Natural killer cell treated with Interleukin-12 subunit alpha and Interleukin-12 subunit beta and Interleukin-15 and Interleukin-18, amount 100 ng/mL, for 72 hours (primary cell): ENCODE measurements around the gene POLG. TPM values are rescaled to one million over a fixed set of nuclear protein-coding genes. Genes with fewer than 3 reads are reported as not detected.

Source experiments
- ATAC-seq, 2 donors: fragments of 150-1000 bp; cut with Tn5 transposase in 1 of 2; sonication (Bioruptor Pico), chemical (Tn5 transposase) in 1 of 2; 2 replicates each; pipeline ENCODE4 v1.10.0; 2021
- DNase-seq: peaks from one replicate; pipeline ENCODE4 v3.0.0; 2022; ENCODE audit warnings: low spot score
- H3K27ac Mint-ChIP-seq, 2 donors: 1 replicate in 1 of 2; 2 replicates in 1 of 2; pipeline ENCODE4 v1.8.0; 2022; ENCODE audit warnings: mixed read lengths in 2 of 2, mild to moderate bottlenecking in 1 of 2, moderate library complexity in 1 of 2
- H3K27me3 Mint-ChIP-seq, 2 donors: 1 replicate in 1 of 2; 2 replicates in 1 of 2; pipeline ENCODE4 v1.8.0; 2022; ENCODE audit warnings: mixed read lengths in 2 of 2
- H3K36me3 Mint-ChIP-seq: one replicate; pipeline ENCODE4 v1.8.0; 2022; ENCODE audit warnings: mixed read lengths
- H3K4me1 Mint-ChIP-seq, 2 donors: 1 replicate in 1 of 2; 2 replicates in 1 of 2; pipeline ENCODE4 v1.8.0; 2022; ENCODE audit warnings: low read depth in 2 of 2, mixed read lengths in 2 of 2, mild to moderate bottlenecking in 1 of 2
- H3K4me3 Mint-ChIP-seq: one replicate; pipeline ENCODE4 v1.8.0; 2022; ENCODE audit warnings: mixed read lengths
- H3K9me3 Mint-ChIP-seq: 2 replicates; pipeline ENCODE4 v1.8.0; 2022; ENCODE audit warnings: mixed read lengths
- total RNA-seq, 2 donors: library from RNA; stranded (reverse); gene quantifications; one replicate each; pipeline ENCODE4 v1.2.3, GENCODE V29; 2022

POLG gene
- total RNA-seq, 2 donors from 2014 or later = 169 to 184 TPM

DNA sequence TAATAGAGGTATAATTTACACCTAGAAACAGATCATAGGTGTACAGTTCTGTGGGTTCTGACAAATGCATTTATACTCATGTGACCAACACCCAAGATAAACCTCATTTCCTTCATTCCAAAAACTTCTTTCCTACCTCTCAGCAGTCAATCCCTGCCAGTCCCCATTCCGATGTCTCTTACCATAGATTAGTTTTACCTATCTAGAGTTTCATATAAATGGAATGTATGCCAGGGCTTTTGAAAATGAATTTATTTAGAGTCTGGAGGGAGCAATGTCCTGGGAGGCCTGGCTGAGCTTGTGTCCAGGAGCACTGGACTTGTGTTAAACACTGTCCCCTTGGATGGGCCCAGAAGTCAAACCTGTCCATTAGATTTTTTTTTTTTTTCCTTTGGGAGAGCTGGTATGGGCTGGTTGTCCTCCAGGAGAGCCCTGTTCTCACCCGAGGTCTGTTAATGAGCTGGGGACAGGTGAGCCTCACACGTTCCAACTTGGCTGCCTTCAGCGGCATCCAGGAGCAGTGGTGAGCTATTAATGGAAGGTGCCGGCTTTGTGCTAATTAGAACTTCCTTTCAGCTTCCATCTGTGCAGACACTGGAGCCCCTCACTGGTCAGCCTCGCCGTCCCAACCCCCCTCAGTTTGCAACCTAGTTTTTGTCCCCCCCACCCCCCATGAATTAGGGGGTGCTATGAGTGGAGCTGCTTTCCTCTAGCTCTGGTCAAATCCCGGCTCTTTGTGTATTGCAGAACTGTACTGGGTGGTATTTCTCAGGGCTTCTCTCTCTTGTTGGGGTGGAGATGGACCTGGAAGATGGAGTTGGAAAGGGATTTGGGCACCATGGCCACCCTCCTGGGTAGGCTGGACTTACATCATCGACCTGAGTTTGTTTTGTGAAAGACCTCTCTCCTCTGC is 40.7 kb upstream of the POLG start:
- DNase-seq (no peak), ATAC-seq (no peak)
- H3K4me1 Mint-ChIP-seq = peaks cover 0 to 7% of the 10 kb centered on the region in 2 donors
- no peak overlapping the region for H3K4me3 Mint-ChIP-seq
- no peaks in the 10 kb centered on the region for H3K36me3 Mint-ChIP-seq
- H3K27ac Mint-ChIP-seq = no peak overlapping the region
- peaks cover 29 to 53% of the 10 kb centered on the region in 2 donors for H3K27me3 Mint-ChIP-seq
- H3K9me3 Mint-ChIP-seq = no peaks in the 10 kb centered on the region

DNA sequence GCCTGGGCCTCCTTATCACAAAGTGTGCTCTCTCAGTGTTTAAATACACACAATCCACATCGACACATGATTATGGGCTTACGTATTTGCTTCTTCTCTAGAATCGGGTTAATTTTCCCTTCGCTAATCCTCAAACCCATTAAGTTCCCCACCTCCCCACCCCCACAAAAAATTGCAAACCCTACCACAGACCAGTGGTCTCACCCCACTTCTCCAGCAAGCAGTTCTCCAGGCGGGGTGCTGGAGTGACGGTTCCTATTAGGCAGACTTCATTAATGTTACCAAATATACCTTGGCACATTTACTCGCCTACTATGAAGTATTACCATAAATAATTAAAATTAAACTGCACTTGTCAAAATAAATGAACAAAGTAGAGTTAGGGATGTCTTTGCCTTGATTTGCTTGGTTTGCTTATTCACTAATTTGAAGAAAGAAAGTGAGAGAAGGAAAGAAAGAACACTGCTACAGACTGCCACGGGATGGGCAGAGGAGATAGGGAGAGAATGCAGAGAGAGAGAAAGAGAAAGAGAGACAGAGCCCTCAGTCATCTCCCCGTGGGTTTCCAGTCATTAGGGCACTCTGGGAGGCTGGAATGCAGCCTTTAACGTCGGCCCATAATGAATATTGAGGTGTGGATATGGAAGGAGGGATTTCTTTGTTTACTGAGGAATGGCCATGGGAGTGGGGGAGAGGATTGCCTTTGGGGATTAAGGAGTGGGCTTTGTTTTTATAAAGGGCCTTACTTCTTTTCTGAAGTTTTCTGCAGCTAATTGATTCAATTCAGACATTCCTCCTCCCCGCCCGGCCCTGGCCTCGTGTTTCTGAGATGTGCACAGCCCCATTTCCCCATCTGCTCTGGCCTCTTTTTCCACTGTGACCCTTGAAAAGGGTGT is 39.7 kb upstream of the POLG start:
- Mint-ChIP-seq H3K27me3 (peaks cover 34 to 60% of the 10 kb centered on the region in 2 donors), H3K4me1 (peaks cover 0 to 7% of the 10 kb centered on the region in 2 donors), H3K27ac (no peak overlapping the region), H3K4me3 (no peak overlapping the region), H3K9me3 (no peaks in the 10 kb centered on the region), H3K36me3 (no peaks in the 10 kb centered on the region)
- no peak for DNase-seq
- no peak for ATAC-seq

DNA sequence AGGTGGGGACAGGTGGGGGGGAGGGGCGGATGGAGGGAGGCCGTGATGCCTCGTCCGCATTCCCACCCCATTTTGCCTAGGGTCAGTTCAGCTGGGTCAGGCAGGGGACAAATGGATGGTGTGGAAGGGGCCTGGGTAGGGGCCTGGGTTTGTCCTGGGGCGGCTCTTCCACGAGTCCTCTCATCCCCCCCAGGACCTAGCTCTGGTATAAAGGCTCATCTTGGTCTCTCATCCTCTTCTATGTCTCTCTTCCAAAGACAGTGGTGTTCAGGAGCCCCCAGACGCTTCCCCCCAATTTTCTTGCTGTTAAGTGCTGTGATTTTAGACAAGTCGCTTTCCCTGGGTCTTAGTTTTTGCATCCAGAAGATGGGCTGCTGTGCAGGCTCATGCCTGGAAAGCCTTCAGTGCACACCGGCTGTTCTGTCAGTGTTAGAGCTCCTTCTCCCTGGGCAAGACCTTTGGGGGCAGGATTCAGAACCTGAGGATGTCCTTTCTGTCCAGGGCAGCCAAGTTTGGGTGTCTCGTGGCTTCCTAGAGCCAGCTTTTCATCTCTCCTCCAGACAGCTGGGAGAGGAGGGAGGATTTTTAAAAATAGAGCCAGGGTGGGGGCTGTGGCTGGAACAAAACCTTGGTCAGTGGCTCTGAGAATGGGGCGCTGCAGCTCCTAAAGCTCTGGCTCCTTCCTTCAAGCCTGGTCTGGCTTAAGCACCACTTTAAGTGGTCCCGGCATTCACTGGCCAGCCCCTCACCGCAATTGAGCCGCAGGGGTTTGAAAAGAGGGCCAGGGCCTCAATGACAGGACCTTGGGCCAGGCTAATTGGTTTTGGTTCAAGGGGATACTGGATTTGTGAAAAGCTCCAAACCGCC is 37.7 kb upstream of the POLG start:
- no peaks in the 10 kb centered on the region for H3K36me3 Mint-ChIP-seq
- H3K4me1 Mint-ChIP-seq = peaks cover under 1% of the 10 kb centered on the region in 2 donors
- no peaks in the 10 kb centered on the region for H3K9me3 Mint-ChIP-seq
- H3K4me3 Mint-ChIP-seq = no peak overlapping the region
- peak overlapping the region in 1 of 2 donors; percentile 14 for H3K27ac Mint-ChIP-seq
- ATAC-seq (no peak), DNase-seq (no peak)
- H3K27me3 Mint-ChIP-seq = peaks cover 37 to 64% of the 10 kb centered on the region in 2 donors

DNA sequence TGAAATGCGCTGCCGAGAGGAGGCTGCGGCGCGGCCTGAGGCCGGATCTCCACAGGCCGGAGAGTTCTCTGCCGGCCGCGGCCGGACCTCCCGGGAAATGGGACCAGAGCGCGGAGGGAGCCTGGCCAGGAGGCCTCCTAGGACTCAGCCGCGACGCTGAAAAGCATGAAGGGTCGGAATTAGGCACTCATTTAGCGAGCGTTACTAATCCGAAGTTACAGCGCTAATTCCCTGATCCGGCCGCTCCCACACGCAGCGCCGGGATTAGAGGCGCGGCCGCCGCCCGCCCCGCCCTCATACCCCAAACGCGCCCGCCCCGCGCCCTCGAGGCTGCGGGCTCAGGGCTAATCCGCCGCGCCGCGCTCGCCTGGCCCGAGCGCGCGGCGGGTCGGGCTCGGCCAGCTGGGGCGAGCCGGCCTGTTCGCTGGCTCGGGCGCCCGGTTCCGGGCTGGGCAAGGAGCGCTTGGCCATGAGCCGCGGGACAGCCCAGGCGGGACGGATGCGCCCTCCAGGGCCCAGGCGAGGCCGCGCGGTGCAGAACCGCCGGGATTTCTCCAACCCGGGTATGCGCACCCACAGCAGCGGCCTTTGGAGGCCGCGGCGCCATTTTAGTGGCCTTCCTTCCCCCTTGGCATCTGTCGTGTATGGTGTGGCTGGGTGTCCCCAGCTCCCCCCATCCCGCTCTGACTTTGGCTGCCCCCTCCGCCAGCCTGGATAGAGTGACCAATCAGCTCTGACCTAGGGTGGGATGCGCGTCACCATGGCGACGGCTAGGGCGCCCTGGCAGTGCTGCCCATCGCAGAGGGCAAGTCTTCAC is 36.8 kb upstream of the POLG start:
- peaks cover 4 to 7% of the 10 kb centered on the region in 2 donors for H3K4me1 Mint-ChIP-seq
- peaks cover 37 to 64% of the 10 kb centered on the region in 2 donors for H3K27me3 Mint-ChIP-seq
- H3K27ac Mint-ChIP-seq = no peak overlapping the region
- no peaks in the 10 kb centered on the region for H3K9me3 Mint-ChIP-seq
- DNase-seq = no peak
- ATAC-seq = no peak
- no peak overlapping the region for H3K4me3 Mint-ChIP-seq
- no peaks in the 10 kb centered on the region for H3K36me3 Mint-ChIP-seq

DNA sequence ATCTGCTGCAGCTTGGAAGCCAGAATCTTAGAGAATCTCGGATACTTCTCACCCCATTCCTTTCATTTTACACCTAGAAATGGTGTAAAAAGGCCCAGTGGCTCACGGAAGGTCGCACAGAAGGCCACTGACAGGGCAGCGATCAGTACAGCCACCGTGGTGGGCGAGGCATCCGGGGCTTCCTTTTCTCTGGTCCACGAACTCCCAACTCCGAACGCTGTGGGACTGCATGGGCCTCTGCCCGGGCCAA is 36.3 kb upstream of the POLG start:
- H3K27ac Mint-ChIP-seq = no peak overlapping the region
- ATAC-seq (no peak), DNase-seq (no peak)
- peaks cover 36 to 64% of the 10 kb centered on the region in 2 donors for H3K27me3 Mint-ChIP-seq
- peaks cover 4 to 7% of the 10 kb centered on the region in 2 donors for H3K4me1 Mint-ChIP-seq
- no peak overlapping the region for H3K4me3 Mint-ChIP-seq
- H3K9me3 Mint-ChIP-seq = no peaks in the 10 kb centered on the region
- H3K36me3 Mint-ChIP-seq = no peaks in the 10 kb centered on the region

DNA sequence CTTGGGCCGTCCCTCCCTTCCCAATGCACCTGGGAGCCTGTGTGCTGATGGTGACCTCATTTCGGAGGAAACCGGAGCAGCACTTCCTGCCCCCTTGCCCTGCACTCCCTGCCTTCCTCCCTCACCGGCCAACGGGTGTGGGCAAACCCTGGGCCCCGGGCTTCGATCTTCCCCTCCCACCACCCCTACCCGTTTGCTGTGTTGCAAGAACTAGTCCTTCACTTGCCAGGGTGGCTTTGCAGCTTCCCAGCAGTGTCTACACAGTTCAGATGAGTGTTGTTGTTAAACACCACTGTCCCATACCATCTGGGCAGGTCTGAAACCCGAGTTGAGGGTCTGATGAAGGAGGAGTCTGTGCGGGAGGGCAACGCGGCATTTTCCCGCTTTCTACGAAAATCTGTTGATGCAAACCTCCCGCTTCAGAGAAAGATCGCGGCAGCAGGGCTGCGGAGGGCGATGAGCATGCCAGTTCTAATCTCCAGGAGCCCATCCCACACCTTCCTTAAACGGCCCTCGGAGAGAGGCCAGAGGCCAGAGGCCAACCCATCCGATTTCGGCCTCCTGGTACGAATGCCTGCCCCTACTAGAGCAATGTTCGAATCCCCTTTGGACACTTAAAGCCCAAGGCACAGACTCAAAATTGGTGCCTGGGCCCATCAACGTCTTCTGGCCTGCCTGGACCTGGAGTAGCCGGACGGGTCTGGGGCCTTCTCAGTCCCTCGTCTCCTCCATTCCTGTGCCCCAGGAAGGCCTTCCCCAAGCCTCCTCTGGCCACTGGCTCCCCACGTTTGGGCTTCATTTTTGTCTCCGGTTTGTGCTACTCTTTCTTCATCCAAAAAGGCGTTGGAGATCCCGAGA is 35.7 kb upstream of the POLG start:
- no peak overlapping the region for H3K27ac Mint-ChIP-seq
- ATAC-seq = no peak
- H3K4me1 Mint-ChIP-seq = peaks cover 4 to 7% of the 10 kb centered on the region in 2 donors
- peak overlapping the region; percentile 36 for H3K4me3 Mint-ChIP-seq
- H3K9me3 Mint-ChIP-seq = no peaks in the 10 kb centered on the region
- no peaks in the 10 kb centered on the region for H3K36me3 Mint-ChIP-seq
- no peak for DNase-seq
- H3K27me3 Mint-ChIP-seq = peaks cover 33 to 62% of the 10 kb centered on the region in 2 donors

DNA sequence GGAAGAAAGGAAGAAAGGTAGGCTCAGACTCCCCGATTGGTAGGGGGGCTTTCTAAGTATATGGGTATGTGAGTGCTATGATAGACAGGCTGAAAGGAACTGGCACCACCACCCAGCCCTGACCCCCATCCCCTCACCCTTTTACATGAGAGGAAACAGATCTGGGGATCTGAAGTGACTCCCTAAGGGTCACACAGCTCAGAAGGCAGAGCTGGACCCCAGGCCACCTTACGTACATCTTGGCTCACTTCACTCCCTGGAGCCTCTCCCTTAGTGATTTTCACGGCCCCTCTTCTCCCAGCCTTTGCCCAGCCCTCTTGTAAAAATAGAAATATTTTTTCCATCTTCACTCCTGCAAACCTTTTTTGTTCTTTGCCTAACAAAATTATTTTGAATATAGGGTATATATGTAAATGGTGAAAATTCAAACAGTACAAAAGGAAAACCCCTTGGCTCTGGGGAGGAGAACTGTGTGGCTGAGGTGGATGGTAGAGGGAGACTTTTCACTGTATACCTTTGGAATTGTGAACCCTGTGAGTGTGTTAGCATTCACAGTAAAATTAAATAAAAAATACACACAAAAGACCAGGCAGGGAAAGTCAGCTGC is 34.8 kb upstream of the POLG start:
- Mint-ChIP-seq H3K27me3 (peaks cover 38 to 57% of the 10 kb centered on the region in 2 donors), H3K9me3 (no peaks in the 10 kb centered on the region), H3K4me3 (no peak overlapping the region), H3K36me3 (no peaks in the 10 kb centered on the region), H3K27ac (no peak overlapping the region), H3K4me1 (peaks cover 4 to 7% of the 10 kb centered on the region in 2 donors)
- ATAC-seq (no peak), DNase-seq (no peak)

DNA sequence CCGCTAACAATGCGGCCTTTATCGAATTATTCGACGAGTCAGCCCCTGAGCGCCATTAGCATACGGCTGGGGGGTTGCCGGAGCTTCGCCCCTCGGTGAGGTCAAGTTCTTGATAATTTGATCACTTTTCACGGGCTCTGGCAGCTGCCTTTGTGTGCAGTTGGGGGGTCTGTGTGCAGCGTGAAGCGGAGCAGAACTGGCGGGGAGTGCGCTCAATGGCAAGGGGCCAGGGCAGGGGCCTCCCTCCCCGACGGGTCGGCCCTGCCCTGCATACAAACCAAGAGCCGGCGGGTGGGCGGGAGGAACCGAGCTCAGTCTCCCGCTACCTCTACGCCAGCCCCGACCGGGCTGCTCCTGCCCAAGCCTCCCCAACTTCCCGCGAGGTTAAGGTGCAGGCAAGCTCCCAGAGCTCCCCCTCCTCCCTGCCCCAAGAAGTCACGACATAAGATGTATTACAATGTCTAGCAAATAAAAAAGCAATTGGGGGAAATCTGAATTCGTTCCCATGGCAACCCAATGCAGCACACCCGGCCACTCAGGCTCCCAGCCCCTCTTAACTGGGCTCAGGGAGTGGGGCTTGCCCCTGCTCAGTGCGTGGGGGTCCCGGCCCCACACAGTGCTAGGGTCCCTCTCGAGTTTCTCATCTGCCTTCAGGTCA is 34.1 kb upstream of the POLG start:
- Mint-ChIP-seq H3K4me1 (peaks cover 4 to 7% of the 10 kb centered on the region in 2 donors), H3K36me3 (no peaks in the 10 kb centered on the region), H3K4me3 (no peak overlapping the region), H3K27ac (no peak overlapping the region), H3K9me3 (no peaks in the 10 kb centered on the region), H3K27me3 (peaks cover 40 to 54% of the 10 kb centered on the region in 2 donors)
- ATAC-seq (no peak), DNase-seq (no peak)

DNA sequence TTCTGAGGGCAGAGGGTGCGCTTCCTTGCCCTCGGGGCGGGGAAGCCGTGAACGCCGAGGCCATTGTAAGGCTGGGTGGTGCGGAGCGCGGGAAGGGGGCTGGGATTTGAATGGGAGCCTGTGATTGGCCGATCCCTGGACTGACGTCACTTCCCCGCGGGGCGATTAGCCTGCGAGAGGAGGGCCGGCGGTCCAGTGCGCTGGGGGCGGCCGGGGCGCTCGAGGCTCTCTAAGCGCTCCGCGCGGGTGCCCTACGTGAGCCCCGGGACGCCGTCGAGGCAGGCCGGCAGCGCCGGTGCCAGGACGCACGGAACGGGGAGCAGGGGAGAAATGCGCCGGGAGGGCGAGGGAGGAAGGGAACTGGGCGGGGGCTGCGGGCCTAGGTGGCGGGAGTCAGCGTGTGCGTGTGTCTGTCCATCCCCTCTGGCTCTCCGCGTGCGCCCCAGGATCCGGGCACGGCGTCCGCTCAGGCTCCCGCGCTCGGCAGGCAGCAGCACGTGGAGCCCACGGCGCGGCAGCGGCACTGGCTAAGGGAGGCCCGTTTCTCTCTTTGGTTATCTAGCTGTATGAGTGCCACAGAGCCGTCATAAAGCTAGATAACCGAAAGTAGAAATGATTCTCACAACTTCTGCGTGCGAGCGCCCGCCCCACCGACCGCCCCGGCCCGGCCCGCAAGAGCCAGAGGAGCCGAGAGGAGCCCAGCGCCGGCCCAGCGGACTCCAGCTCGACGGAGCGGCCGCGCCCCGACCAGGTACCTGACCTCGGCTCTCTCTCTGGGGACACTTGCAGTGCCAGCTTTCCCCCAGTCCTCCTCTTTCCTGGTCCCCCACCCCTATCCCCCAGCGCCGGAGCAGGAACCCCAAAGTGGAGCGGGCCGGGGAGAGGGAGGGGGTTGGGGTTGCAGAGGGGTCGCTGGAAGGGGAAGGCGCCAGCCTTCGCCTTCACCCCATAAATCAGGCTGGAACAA is 33.1 kb upstream of the POLG start:
- H3K36me3 Mint-ChIP-seq = no peaks in the 10 kb centered on the region
- peaks cover 4 to 7% of the 10 kb centered on the region in 2 donors for H3K4me1 Mint-ChIP-seq
- peak overlapping the region; percentile 37 for H3K4me3 Mint-ChIP-seq
- H3K27ac Mint-ChIP-seq = no peak overlapping the region
- H3K27me3 Mint-ChIP-seq = peaks cover 48 to 61% of the 10 kb centered on the region in 2 donors
- H3K9me3 Mint-ChIP-seq = no peaks in the 10 kb centered on the region
- ATAC-seq (peak; percentile 57 to 82), DNase-seq (no peak)

DNA sequence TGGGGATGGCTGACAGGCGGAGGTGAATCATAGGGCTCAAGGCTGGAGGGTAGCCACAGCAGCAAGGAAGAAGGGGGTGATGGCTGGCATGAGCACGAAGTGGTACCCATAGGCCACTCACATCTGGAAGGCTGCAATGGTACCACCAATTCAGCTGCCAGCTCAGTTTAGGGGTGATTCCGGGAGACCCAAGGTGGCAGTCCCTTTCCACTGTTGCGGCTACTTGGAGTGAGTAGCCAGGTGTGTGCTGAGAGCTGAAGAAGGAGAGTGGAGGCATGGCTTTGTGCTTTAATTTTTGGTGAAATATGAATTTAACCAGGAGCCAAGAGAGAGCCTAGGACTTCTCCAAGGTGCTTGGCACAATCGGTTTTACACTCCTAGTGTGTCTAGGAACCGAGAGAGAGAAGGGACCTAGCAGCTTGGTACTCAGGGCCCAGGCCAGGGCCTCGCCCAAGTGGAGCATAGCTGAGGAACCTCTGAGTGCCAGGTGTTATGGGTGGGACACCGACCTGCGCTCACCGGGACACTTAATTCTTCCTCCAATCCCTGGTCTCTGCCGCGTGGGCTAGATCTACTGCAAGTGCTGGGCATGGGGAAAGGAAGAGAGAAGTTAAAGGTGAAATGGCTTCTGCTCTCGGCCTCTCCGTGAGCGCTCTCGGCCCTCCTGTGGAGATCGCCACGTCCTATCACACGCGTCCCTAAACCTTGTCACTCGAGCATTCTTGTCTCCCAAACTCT is 32.2 kb upstream of the POLG start:
- Mint-ChIP-seq H3K4me3 (peak overlapping the region; percentile 37), H3K4me1 (peaks cover 4 to 7% of the 10 kb centered on the region in 2 donors), H3K9me3 (no peaks in the 10 kb centered on the region), H3K36me3 (no peaks in the 10 kb centered on the region), H3K27ac (no peak overlapping the region), H3K27me3 (peaks cover 45 to 55% of the 10 kb centered on the region in 2 donors)
- no peak for DNase-seq
- ATAC-seq = no peak
